Measurements from ENCODE around the gene VTI1A. TPM values are rescaled to one million over a fixed set of nuclear protein-coding genes. Genes with fewer than 3 reads are reported as not detected.

VTI1A gene
- total and polyA plus RNA-seq, 7 experiments from 2014 or later, result 21.7 to 56.8 (median 40.8) TPM

- peaks cover 0 to 35% (median 30%) of the 10 kb centered on the region in 5 donors for H3K36me3 Mint-ChIP-seq
- intact Hi-C loops (cut with micrococcal nuclease), result no loop called here
- H3K27ac Mint-ChIP-seq, result no peak overlapping the region
- H3K36me3 ChIP-seq (ENCODE audit: control insufficient read depth in 2 of 3, insufficient read depth in 3 of 3, low read length in 3 of 3), result no peaks in the 10 kb centered on the region
- no peak overlapping the region for H3K27ac ChIP-seq (ENCODE audit: low read depth, low read length)
- no peak for ATAC-seq
- H3K4me3 Mint-ChIP-seq, result no peak overlapping the region
- H3K9me3 Mint-ChIP-seq, result peaks cover 0 to 28% (median 7%) of the 10 kb centered on the region in 11 donors
- H3K27me3 Mint-ChIP-seq, result no peaks in the 10 kb centered on the region
- ChIA-PET POLR2A (no interaction called here), CTCF (no interaction called here)
- no peaks in the 10 kb centered on the region for H3K4me1 ChIP-seq (ENCODE audit: control insufficient read depth in 2 of 2, insufficient read depth in 2 of 2, low read length in 2 of 2)
- DNase-seq, result no peak
- H3K9me3 ChIP-seq (ENCODE audit: control insufficient read depth in 2 of 3, low read length in 3 of 3), result peaks cover 0 to 11% (median 0%) of the 10 kb centered on the region in 3 experiments
- no peak overlapping the region for H3K4me3 ChIP-seq (ENCODE audit: low read length)
- peaks cover 0 to 3% (median 0%) of the 10 kb centered on the region in 7 donors for H3K4me1 Mint-ChIP-seq
- no peaks in the 10 kb centered on the region for H3K27me3 ChIP-seq (ENCODE audit: control insufficient read depth in 2 of 2, insufficient read depth in 2 of 2, low read length in 2 of 2)
Measured at GRCh38 chr10:112835944-112836451, 389.0 kb downstream of the VTI1A start.

DNA sequence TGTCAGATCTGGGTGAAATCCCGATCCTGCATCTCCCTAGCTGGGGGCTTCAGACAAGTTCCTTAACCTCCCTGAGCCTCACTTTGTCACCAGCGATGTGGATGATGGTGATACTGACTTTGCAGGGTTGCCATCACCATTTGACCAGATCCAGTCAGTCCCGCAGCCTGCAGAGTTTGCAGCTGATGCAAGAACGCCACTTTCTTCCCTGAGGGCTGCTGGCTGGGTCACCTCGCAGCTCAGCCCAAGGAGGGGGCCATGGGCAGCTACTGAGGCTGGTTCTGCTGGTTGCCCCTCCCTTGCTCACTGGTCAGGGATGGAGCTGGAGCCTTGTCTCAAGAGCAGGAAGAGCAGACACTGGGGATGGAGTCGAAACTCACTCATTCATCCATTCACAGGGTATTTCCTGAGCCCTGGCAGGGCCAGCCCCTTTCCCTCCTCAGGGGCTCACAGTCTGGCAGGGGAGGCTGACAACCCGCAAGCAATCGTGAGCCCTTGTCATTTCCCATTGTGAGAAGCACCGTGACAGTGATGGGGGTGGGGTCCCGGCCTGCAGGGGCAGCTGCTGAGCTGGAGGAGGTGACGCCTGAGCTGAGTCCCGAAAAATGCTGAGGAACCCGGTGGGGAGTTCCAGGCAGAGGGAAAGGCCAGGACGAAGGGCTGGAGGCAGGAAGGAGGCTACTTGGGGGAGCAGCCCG lies 391.9 kb downstream of the VTI1A start:
- Histone ChIP-seq H3K36me3 (ENCODE audit: control insufficient read depth in 2 of 3, insufficient read depth in 3 of 3, low read length in 3 of 3) (no peaks in the 10 kb centered on the region), H3K27ac (ENCODE audit: low read depth, low read length) (no peak overlapping the region), H3K4me1 (ENCODE audit: control insufficient read depth in 2 of 2, insufficient read depth in 2 of 2, low read length in 2 of 2) (no peaks in the 10 kb centered on the region), H3K9me3 (ENCODE audit: control insufficient read depth in 2 of 3, low read length in 3 of 3) (peaks cover 0 to 11% (median 0%) of the 10 kb centered on the region in 3 experiments), H3K27me3 (ENCODE audit: control insufficient read depth in 2 of 2, insufficient read depth in 2 of 2, low read length in 2 of 2) (no peaks in the 10 kb centered on the region), H3K4me3 (ENCODE audit: low read length) (no peak overlapping the region)
- no peaks in the 10 kb centered on the region for H3K27me3 Mint-ChIP-seq
- DNase-seq (no peak), ATAC-seq (no peak)
- POLR2A ChIA-PET, result no interaction called here
- no peak overlapping the region for H3K27ac Mint-ChIP-seq
- intact Hi-C loops (cut with micrococcal nuclease), result no loop called here
- no peaks in the 10 kb centered on the region for H3K4me1 Mint-ChIP-seq
- H3K36me3 Mint-ChIP-seq, result peaks cover 0 to 24% (median 19%) of the 10 kb centered on the region in 5 donors
- peaks cover 0 to 43% (median 10%) of the 10 kb centered on the region in 11 donors for H3K9me3 Mint-ChIP-seq
- no peak overlapping the region for H3K4me3 Mint-ChIP-seq
- CTCF ChIA-PET, result no interaction called here

DNA sequence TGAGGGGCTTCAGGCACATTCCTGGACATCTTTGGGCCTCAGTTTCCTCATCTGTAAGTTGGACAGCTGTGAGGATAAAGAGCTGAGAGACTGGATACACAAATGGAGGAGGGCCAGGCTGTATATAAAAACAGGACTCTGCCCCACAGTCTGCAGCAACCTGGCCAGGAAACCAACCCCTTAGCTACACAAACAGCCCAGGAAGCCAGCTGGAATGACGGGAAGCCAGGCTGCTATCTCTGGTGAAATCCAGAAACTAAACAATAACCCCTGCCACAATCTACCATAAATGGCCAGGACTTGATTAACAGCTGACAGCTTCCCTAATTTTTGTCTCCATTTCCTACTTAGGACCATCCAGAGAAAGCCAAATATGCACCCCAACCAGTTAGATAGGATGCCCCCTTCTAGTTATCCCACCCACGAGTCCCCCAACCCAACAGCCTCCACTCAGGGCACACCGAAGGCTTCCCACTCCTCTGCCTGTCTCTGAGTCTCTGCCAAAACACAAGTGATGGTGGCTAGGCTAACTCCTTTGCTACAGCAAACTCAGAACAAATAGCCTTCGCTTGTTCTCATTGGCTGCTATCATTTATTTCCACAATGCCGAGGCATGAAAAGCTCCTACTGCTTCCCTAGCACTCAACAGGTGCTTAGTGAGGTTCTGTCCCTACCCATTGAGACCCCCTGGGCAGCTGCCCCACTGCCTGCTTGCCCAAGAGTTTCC lies 393.1 kb downstream of the VTI1A start:
- ATAC-seq (no peak), DNase-seq (no peak)
- Histone ChIP-seq H3K4me3 (ENCODE audit: low read length) (no peak overlapping the region), H3K9me3 (ENCODE audit: control insufficient read depth in 2 of 3, low read length in 3 of 3) (peaks cover 0 to 20% (median 0%) of the 10 kb centered on the region in 3 experiments), H3K27me3 (ENCODE audit: control insufficient read depth in 2 of 2, insufficient read depth in 2 of 2, low read length in 2 of 2) (no peaks in the 10 kb centered on the region), H3K4me1 (ENCODE audit: control insufficient read depth in 2 of 2, insufficient read depth in 2 of 2, low read length in 2 of 2) (no peaks in the 10 kb centered on the region), H3K27ac (ENCODE audit: low read depth, low read length) (no peak overlapping the region), H3K36me3 (ENCODE audit: control insufficient read depth in 2 of 3, insufficient read depth in 3 of 3, low read length in 3 of 3) (no peaks in the 10 kb centered on the region)
- H3K4me3 Mint-ChIP-seq, result peak overlapping the region in 1 of 10 donors; percentile 29
- H3K4me1 Mint-ChIP-seq, result no peaks in the 10 kb centered on the region
- ChIA-PET POLR2A (no interaction called here), CTCF (interaction anchor here (0.6 kb wide), 1 partner anchor 287 kb away, joined by 3 read pairs; no protein-coding TSS in a partner anchor)
- H3K36me3 Mint-ChIP-seq, result peaks cover 0 to 28% (median 19%) of the 10 kb centered on the region in 5 donors
- H3K27me3 Mint-ChIP-seq, result no peaks in the 10 kb centered on the region
- H3K27ac Mint-ChIP-seq, result peak overlapping the region in 1 of 9 donors; percentile 47
- H3K9me3 Mint-ChIP-seq, result peaks cover 0 to 53% (median 11%) of the 10 kb centered on the region in 11 donors
- intact Hi-C loops (cut with micrococcal nuclease), result no loop called here

- peaks cover 0 to 67% (median 16%) of the 10 kb centered on the region in 11 donors for H3K9me3 Mint-ChIP-seq
- POLR2A ChIA-PET, result no interaction called here
- no peak for ATAC-seq
Measured at GRCh38 chr10:112841549-112841948, 394.5 kb downstream of the VTI1A start.

GRCh38 chr10:112842832-112843360 lies 395.9 kb downstream of the VTI1A start:
- intact Hi-C loops (cut with micrococcal nuclease), result no loop called here
- peaks cover 8 to 73% (median 22%) of the 10 kb centered on the region in 11 donors for H3K9me3 Mint-ChIP-seq
- no peak overlapping the region for H3K27ac Mint-ChIP-seq
- H3K4me1 ChIP-seq (ENCODE audit: control insufficient read depth in 2 of 2, insufficient read depth in 2 of 2, low read length in 2 of 2), result no peaks in the 10 kb centered on the region
- H3K4me1 Mint-ChIP-seq, result no peaks in the 10 kb centered on the region
- no peak overlapping the region for H3K4me3 Mint-ChIP-seq
- DNase-seq (no peak), ATAC-seq (no peak)
- H3K27ac ChIP-seq (ENCODE audit: low read depth, low read length), result no peak overlapping the region
- peaks cover 0 to 36% (median 0%) of the 10 kb centered on the region in 3 experiments for H3K9me3 ChIP-seq (ENCODE audit: control insufficient read depth in 2 of 3, low read length in 3 of 3)
- no peaks in the 10 kb centered on the region for H3K27me3 ChIP-seq (ENCODE audit: control insufficient read depth in 2 of 2, insufficient read depth in 2 of 2, low read length in 2 of 2)
- ChIA-PET POLR2A (no interaction called here), CTCF (no interaction called here)
- peaks cover 2 to 29% (median 18%) of the 10 kb centered on the region in 5 donors for H3K36me3 Mint-ChIP-seq
- no peaks in the 10 kb centered on the region for H3K36me3 ChIP-seq (ENCODE audit: control insufficient read depth in 2 of 3, insufficient read depth in 3 of 3, low read length in 3 of 3)
- H3K27me3 Mint-ChIP-seq, result no peaks in the 10 kb centered on the region
- H3K4me3 ChIP-seq (ENCODE audit: low read length), result no peak overlapping the region

More at GRCh38 chr10:112841549-112841948, 394.5 kb downstream of the VTI1A start:
- DNase-seq, result no peak
- H3K4me3 Mint-ChIP-seq, result no peak overlapping the region
- Histone ChIP-seq H3K4me3 (ENCODE audit: low read length) (no peak overlapping the region), H3K27me3 (ENCODE audit: control insufficient read depth in 2 of 2, insufficient read depth in 2 of 2, low read length in 2 of 2) (no peaks in the 10 kb centered on the region), H3K9me3 (ENCODE audit: control insufficient read depth in 2 of 3, low read length in 3 of 3) (peaks cover 0 to 24% (median 0%) of the 10 kb centered on the region in 3 experiments), H3K27ac (ENCODE audit: low read depth, low read length) (no peak overlapping the region), H3K4me1 (ENCODE audit: control insufficient read depth in 2 of 2, insufficient read depth in 2 of 2, low read length in 2 of 2) (no peaks in the 10 kb centered on the region), H3K36me3 (ENCODE audit: control insufficient read depth in 2 of 3, insufficient read depth in 3 of 3, low read length in 3 of 3) (no peaks in the 10 kb centered on the region)
- intact Hi-C loops (cut with micrococcal nuclease), result no loop called here
- peaks cover 0 to 23% (median 12%) of the 10 kb centered on the region in 5 donors for H3K36me3 Mint-ChIP-seq
- H3K4me1 Mint-ChIP-seq, result no peaks in the 10 kb centered on the region
- no peak overlapping the region for H3K27ac Mint-ChIP-seq
- no peaks in the 10 kb centered on the region for H3K27me3 Mint-ChIP-seq
- CTCF ChIA-PET, result no interaction called here

DNA sequence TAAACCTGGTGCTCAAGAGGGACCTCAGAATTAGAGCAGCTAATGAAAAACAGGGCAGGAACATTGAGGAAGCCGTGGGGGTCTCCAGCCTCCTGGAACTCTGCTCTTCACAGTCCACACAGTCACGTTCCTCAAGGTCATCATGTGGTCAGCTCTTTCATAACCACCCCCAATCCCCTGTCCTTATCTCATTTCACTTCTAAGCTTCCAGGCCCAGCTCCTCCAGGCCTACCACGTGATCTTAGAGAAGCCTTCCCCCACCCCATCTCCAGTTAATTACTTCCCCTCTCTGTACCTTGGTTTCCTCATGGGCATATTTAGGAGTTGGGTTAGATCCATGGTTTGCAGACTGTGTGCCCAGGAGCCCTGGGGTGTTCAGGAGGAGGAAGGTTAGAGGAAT lies 396.6 kb downstream of the VTI1A start:
- Histone ChIP-seq H3K27me3 (ENCODE audit: control insufficient read depth in 2 of 2, insufficient read depth in 2 of 2, low read length in 2 of 2) (no peaks in the 10 kb centered on the region), H3K4me1 (ENCODE audit: control insufficient read depth in 2 of 2, insufficient read depth in 2 of 2, low read length in 2 of 2) (no peaks in the 10 kb centered on the region), H3K4me3 (ENCODE audit: low read length) (no peak overlapping the region), H3K27ac (ENCODE audit: low read depth, low read length) (no peak overlapping the region), H3K9me3 (ENCODE audit: control insufficient read depth in 2 of 3, low read length in 3 of 3) (peaks cover 0 to 36% (median 0%) of the 10 kb centered on the region in 3 experiments), H3K36me3 (ENCODE audit: control insufficient read depth in 2 of 3, insufficient read depth in 3 of 3, low read length in 3 of 3) (no peaks in the 10 kb centered on the region)
- Mint-ChIP-seq H3K4me1 (no peaks in the 10 kb centered on the region), H3K9me3 (peaks cover 13 to 76% (median 22%) of the 10 kb centered on the region in 11 donors), H3K27ac (no peak overlapping the region), H3K36me3 (peaks cover 2 to 36% (median 19%) of the 10 kb centered on the region in 5 donors), H3K27me3 (no peaks in the 10 kb centered on the region), H3K4me3 (no peak overlapping the region)
- DNase-seq, result no peak
- intact Hi-C loops (cut with micrococcal nuclease), result no loop called here
- no peak for ATAC-seq
- POLR2A ChIA-PET, result no interaction called here
- CTCF ChIA-PET, result no interaction called here
